T-helper 1 cell treated with Interleukin-12 subunit alpha and Interleukin-12 subunit beta and Interleukin-4 antibody, amounts not matched to agents 30 ng/mL and 1 ng/mL, for 36 hours (primary cell): ENCODE results near the gene OR8H1. TPM values are rescaled to one million over a fixed set of nuclear protein-coding genes. Genes with fewer than 3 reads are reported as not detected.

Source experiments
- intact Hi-C: fragments of 100-400 bp; cut with micrococcal nuclease; formaldehyde crosslinking; loops from one replicate; pipeline ENCODE4 v1.15.1; 2024
- total RNA-seq: library from RNA; stranded (reverse); gene quantifications from 2 replicates; pipeline ENCODE4 v1.2.3, GENCODE V29; 2022

The OR8H1 gene
- not detected in 2 replicates for total RNA-seq

GRCh38 chr11:56292154-56292553 is at the start of gene OR8H1:
Gene OR8H1, minus strand, starts transcription at chr11:56292254. Its CDS starts 1,192 bp downstream, at chr11:56291062.
- intact Hi-C loops, result loop anchor here (5.0 kb wide), 1 partner anchor 500 kb away; no protein-coding TSS in a partner anchor

- intact Hi-C loops, result no loop called here
Measured at GRCh38 chr11:56340289-56340688, 48.2 kb upstream of the OR8H1 start.

- intact Hi-C loops, result no loop called here
Measured at GRCh38 chr11:56333156-56333555, 41.1 kb upstream of the OR8H1 start.

GRCh38 chr11:56331861-56332491 is 39.9 kb upstream of the OR8H1 start:
- intact Hi-C loops, result no loop called here

- intact Hi-C loops, result no loop called here
Measured at GRCh38 chr11:56314844-56315243, 22.8 kb upstream of the OR8H1 start, which contains the start of gene OR8K3. Gene OR8K3, plus strand, starts transcription at chr11:56315144. Its CDS starts 3,163 bp downstream, at chr11:56318307.

- intact Hi-C loops, result no loop called here
Measured at GRCh38 chr11:56307836-56308235, 15.8 kb upstream of the OR8H1 start.

- intact Hi-C loops, result no loop called here
Measured at GRCh38 chr11:56296898-56297297, 4.8 kb upstream of the OR8H1 start.

- intact Hi-C loops, result no loop called here
Measured at GRCh38 chr11:56273854-56274253, 18.2 kb downstream of the OR8H1 start, which contains the start of gene OR5T1. Gene OR5T1, plus strand, starts transcription at chr11:56274154. Its CDS starts 1,485 bp downstream, at chr11:56275639.

GRCh38 chr11:56271092-56271491 is 21.0 kb downstream of the OR8H1 start:
- intact Hi-C loops, result no loop called here

GRCh38 chr11:56251954-56252353 is 40.1 kb downstream of the OR8H1 start, which contains the start of gene OR5T3:
Gene OR5T3, plus strand, starts transcription at chr11:56252254. Its CDS starts 0 bp downstream, at chr11:56252254.
- intact Hi-C loops, result no loop called here

Other genes starting within 250 kb of the OR8H1 start
- gene OR8I2, start 198.9 kb downstream of the OR8H1 start, total RNA-seq, result not detected in 2 replicates
- not detected in 2 replicates for gene OR8H2, start 188.6 kb downstream of the OR8H1 start, total RNA-seq
- gene OR8H3, start 169.9 kb downstream of the OR8H1 start, total RNA-seq, result not detected in 2 replicates
- not detected in 2 replicates for gene OR8J3, start 152.1 kb downstream of the OR8H1 start, total RNA-seq
- gene OR8K5, start 131.9 kb downstream of the OR8H1 start, total RNA-seq, result not detected in 2 replicates
- gene OR5J2, start 115.6 kb downstream of the OR8H1 start, total RNA-seq, result not detected in 2 replicates
- not detected in 2 replicates for gene OR5T2, start 58.0 kb downstream of the OR8H1 start, total RNA-seq
- not detected in 2 replicates for gene OR5T3, start 40.0 kb downstream of the OR8H1 start, total RNA-seq
- gene OR5T1, start 18.1 kb downstream of the OR8H1 start, total RNA-seq, result not detected in 2 replicates
- not detected in 2 replicates for gene OR8K3, start 22.9 kb upstream of the OR8H1 start, total RNA-seq
- gene OR8K1, start 53.8 kb upstream of the OR8H1 start, total RNA-seq, result not detected in 2 replicates
- gene OR8J1, start 62.0 kb upstream of the OR8H1 start, total RNA-seq, result not detected in 2 replicates
- not detected in 2 replicates for gene OR8U1, start 83.4 kb upstream of the OR8H1 start, total RNA-seq
- not detected in 2 replicates for gene OR5AL1, start 120.4 kb upstream of the OR8H1 start, total RNA-seq
- gene OR5M3, start 181.1 kb upstream of the OR8H1 start, total RNA-seq, result not detected in 2 replicates
- not detected in 2 replicates for gene OR5M8, start 199.1 kb upstream of the OR8H1 start, total RNA-seq